ENCODE data around the gene CFL1. TPM values are rescaled to one million over a fixed set of nuclear protein-coding genes. Genes with fewer than 3 reads are reported as not detected.

CFL1 gene
- total and polyA plus RNA-seq, 2 of the 8 experiments (the other 6 are each of a cell fraction or from before 2014, with no cell fraction given), result 1,252 to 1,365 TPM

GRCh38 chr11:65849771-65850216 is 8.2 kb downstream of the CFL1 start:
- Histone ChIP-seq H2BK20ac (ENCODE audit: low read length) (no peak overlapping the region), H2BK12ac (ENCODE audit: low read depth, low read length) (no peak overlapping the region), H3K14ac (ENCODE audit: insufficient read length) (no peak overlapping the region), H3K18ac (ENCODE audit: extremely low read depth, low read length) (no peak overlapping the region), H2AK5ac (ENCODE audit: low read depth, low read length) (no peak overlapping the region), H2BK5ac (ENCODE audit: low read depth, low read length) (peak overlapping the region; percentile 77; the same call in 1 of the 2 replicates), H3K79me1 (ENCODE audit: low read depth, low read length) (peaks cover 7% of the 10 kb centered on the region), H2BK120ac (replicated peaks; ENCODE audit: low read depth, low read length) (no peak overlapping the region), H4K8ac (ENCODE audit: extremely low read depth, insufficient read depth, low read length) (no peak overlapping the region), H3K4me2 (ENCODE audit: insufficient read depth in 1 of 2, low read depth in 2 of 2, low read length in 2 of 2) (no peak overlapping the region), H3K4me3 (ENCODE audit: extremely low read depth in 1 of 4, insufficient read depth in 2 of 4, low read depth in 3 of 4, low read length in 4 of 4) (no peak overlapping the region), H3K4me1 (replicated peaks in 1 of 4; ENCODE audit: control insufficient read depth in 3 of 4, insufficient read depth in 4 of 4, low read length in 3 of 4) (peaks cover 0 to 4% (median under 1%) of the 10 kb centered on the region in 4 experiments; a peak in 5 of 7 replicates), H3K36me3 (ENCODE audit: control insufficient read depth in 2 of 4, insufficient read depth in 4 of 4, low read length in 3 of 4) (peaks cover 6 to 20% (median 16%) of the 10 kb centered on the region in 4 experiments), H3K56ac (replicated peaks; ENCODE audit: insufficient read length, low read depth, low read length) (no peak overlapping the region), H3K9ac (replicated peaks in 1 of 4; ENCODE audit: extremely low read depth in 1 of 4, low read depth in 3 of 4, low read length in 3 of 4) (no peak overlapping the region), H3K79me2 (ENCODE audit: control insufficient read depth in 1 of 2, insufficient read depth in 2 of 2, low read length in 2 of 2) (peaks cover 0 to 10% of the 10 kb centered on the region in 2 experiments; a peak in 2 of 4 replicates), H4K20me1 (replicated peaks in 1 of 2; ENCODE audit: control insufficient read depth in 1 of 2, insufficient read depth in 2 of 2, low read length in 2 of 2) (peaks cover 12 to 14% of the 10 kb centered on the region in 2 experiments), H2BK15ac (ENCODE audit: low read length) (no peak overlapping the region), H4K91ac (replicated peaks; ENCODE audit: insufficient read length, low read length) (no peak overlapping the region), H3K27me3 (replicated peaks in 1 of 4; ENCODE audit: control insufficient read depth in 3 of 4, extremely low read depth in 1 of 4, insufficient read depth in 3 of 4, low read length in 3 of 4) (no peaks in the 10 kb centered on the region; a peak in 1 of 7 replicates), H2AFZ (ENCODE audit: low read length) (no peak overlapping the region), H3K27ac (ENCODE audit: low read depth, low read length) (no peak overlapping the region), H3K23ac (ENCODE audit: insufficient read length) (no peak overlapping the region), H3K23me2 (ENCODE audit: low read depth, low read length) (no peaks in the 10 kb centered on the region), H4K5ac (ENCODE audit: insufficient read length, low read depth, low read length) (no peak overlapping the region), H3K9me3 (ENCODE audit: insufficient read depth in 2 of 2, low read depth in 1 of 2, low read length in 1 of 2) (peaks cover 7 to 10% of the 10 kb centered on the region in 2 experiments; a peak in 2 of 4 replicates), H3K4ac (replicated peaks; ENCODE audit: insufficient read length, low read depth, low read length) (no peak overlapping the region)
- ChIA-PET CTCF (ENCODE audit: partially characterized antibody) (interaction anchor here (0.8 to 15.2 kb wide), 16 partner anchors 8 to 186 kb away, joined by 3 to 283 read pairs (median 14); partner anchors contain the start of genes AP5B1, CCDC85B, CFL1 and CTSW), POLR2A (ENCODE audit: partially characterized antibody) (interaction anchor here (1.0 to 38.3 kb wide), 10 partner anchors 11 to 186 kb away, joined by 3 to 1071 read pairs (median 6); partner anchors contain the start of genes CCDC85B, CFL1, CTSW and EFEMP2)
- 84% methylated on average over 13 of the region's 16 CpGs; no CpG with 5 or more reads in 1 of the 2 experiments for WGBS, 2 experiments (ENCODE audit: extremely low coverage in 1 of 2, insufficient coverage in 1 of 2, insufficient read length in 1 of 2, insufficient replicate concordance in 2 of 2, low coverage in 1 of 2, low lambda C conversion rate in 2 of 2, missing lambda C conversion rate in 1 of 2)
- FAIRE-seq (no peak), DNase-seq (ENCODE audit: low read depth in 1 of 2, low spot score in 2 of 2) (no peak)
- TF ChIP-seq KDM4A (IDR thresholded peaks at IDR 0.05; ENCODE audit: low read depth, low read length, severe bottlenecking) (no peak), CEBPB (IDR thresholded peaks at IDR 0.05; ENCODE audit: low read depth, low read length) (no peak), CREB1 (IDR thresholded peaks at IDR 0.05) (no peak), RNF2 (IDR thresholded peaks at IDR 0.05; ENCODE audit: borderline replicate concordance, low read depth, low read length, missing control alignments, poor library complexity, severe bottlenecking) (no peak), MAX (IDR thresholded peaks at IDR 0.05) (no peak), CBX5 (IDR thresholded peaks at IDR 0.05; ENCODE audit: low read depth, low read length) (no peak), MAFK (IDR thresholded peaks at IDR 0.05; ENCODE audit: low read depth, low read length) (no peak), SIN3A (conservative IDR thresholded peaks at IDR 0.05 in 1 of 2, IDR thresholded peaks at IDR 0.05 in 1 of 2; ENCODE audit: low read depth in 1 of 2, low read length in 2 of 2) (no peak), HDAC2 (IDR thresholded peaks at IDR 0.05; ENCODE audit: borderline replicate concordance in 1 of 2, low read depth in 2 of 2, low read length in 2 of 2) (no peak), SP1 (IDR thresholded peaks at IDR 0.05; ENCODE audit: low read depth, low read length) (no peak), GTF2F1 (IDR thresholded peaks at IDR 0.05; ENCODE audit: borderline replicate concordance, low read depth, low read length) (no peak)

Data from H1 (cell line).